ENCODE results near the gene UNC119. TPM values are rescaled to one million over a fixed set of nuclear protein-coding genes. Genes with fewer than 3 reads are reported as not detected.

The UNC119 gene
- total RNA-seq, 1 experiment from 2014 or later, result 13.0 TPM

GRCh38 chr17:28540231-28540630, 12.2 kb downstream of the UNC119 start:
- CTCF ChIA-PET, result interaction anchor here (0.9 kb wide), 1 partner anchor 42 kb away, joined by 3 read pairs; no protein-coding TSS in a partner anchor

GRCh38 chr17:28538296-28538895, 14.0 kb downstream of the UNC119 start:
- Mint-ChIP-seq H3K27me3 (ENCODE audit: unreplicated experiment) (peaks cover 27% of the 10 kb centered on the region), H3K36me3 (ENCODE audit: insufficient read depth, unreplicated experiment) (no peaks in the 10 kb centered on the region), H3K27ac (ENCODE audit: unreplicated experiment) (no peak overlapping the region), H3K4me1 (ENCODE audit: low read depth, unreplicated experiment) (peaks cover 4% of the 10 kb centered on the region), H3K4me3 (ENCODE audit: low read depth, unreplicated experiment) (no peak overlapping the region), H3K9me3 (ENCODE audit: low read depth, unreplicated experiment) (no peaks in the 10 kb centered on the region)
- DNase-seq, result no peak
- TF ChIP-seq, protein P1, sequence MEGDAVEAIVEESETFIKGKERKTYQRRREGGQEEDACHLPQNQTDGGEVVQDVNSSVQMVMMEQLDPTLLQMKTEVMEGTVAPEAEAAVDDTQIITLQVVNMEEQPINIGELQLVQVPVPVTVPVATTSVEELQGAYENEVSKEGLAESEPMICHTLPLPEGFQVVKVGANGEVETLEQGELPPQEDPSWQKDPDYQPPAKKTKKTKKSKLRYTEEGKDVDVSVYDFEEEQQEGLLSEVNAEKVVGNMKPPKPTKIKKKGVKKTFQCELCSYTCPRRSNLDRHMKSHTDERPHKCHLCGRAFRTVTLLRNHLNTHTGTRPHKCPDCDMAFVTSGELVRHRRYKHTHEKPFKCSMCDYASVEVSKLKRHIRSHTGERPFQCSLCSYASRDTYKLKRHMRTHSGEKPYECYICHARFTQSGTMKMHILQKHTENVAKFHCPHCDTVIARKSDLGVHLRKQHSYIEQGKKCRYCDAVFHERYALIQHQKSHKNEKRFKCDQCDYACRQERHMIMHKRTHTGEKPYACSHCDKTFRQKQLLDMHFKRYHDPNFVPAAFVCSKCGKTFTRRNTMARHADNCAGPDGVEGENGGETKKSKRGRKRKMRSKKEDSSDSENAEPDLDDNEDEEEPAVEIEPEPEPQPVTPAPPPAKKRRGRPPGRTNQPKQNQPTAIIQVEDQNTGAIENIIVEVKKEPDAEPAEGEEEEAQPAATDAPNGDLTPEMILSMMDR (IDR thresholded peaks at IDR 0.05; ENCODE audit: unreplicated experiment), result no peak
- CTCF ChIA-PET, result no interaction called here
- intact Hi-C loops (cut with micrococcal nuclease; ENCODE audit: unreplicated experiment), result no loop called here
- no TSS peak for BruUV-seq (replicated peaks)

More at GRCh38 chr17:28540231-28540630, 12.2 kb downstream of the UNC119 start:
- Mint-ChIP-seq H3K36me3 (ENCODE audit: insufficient read depth, unreplicated experiment) (no peaks in the 10 kb centered on the region), H3K4me1 (ENCODE audit: low read depth, unreplicated experiment) (no peaks in the 10 kb centered on the region), H3K27ac (ENCODE audit: unreplicated experiment) (no peak overlapping the region), H3K9me3 (ENCODE audit: low read depth, unreplicated experiment) (no peaks in the 10 kb centered on the region), H3K4me3 (ENCODE audit: low read depth, unreplicated experiment) (no peak overlapping the region), H3K27me3 (ENCODE audit: unreplicated experiment) (peaks cover 28% of the 10 kb centered on the region)
- BruUV-seq (replicated peaks), result no TSS peak
- TF ChIP-seq, protein P1 (IDR thresholded peaks at IDR 0.05; ENCODE audit: unreplicated experiment), result no peak
- DNase-seq, result no peak
- intact Hi-C loops (cut with micrococcal nuclease; ENCODE audit: unreplicated experiment), result loop anchor here (1.0 kb wide), 1 partner anchor 46 kb away; no protein-coding TSS in a partner anchor

- Mint-ChIP-seq H3K4me3 (ENCODE audit: low read depth, unreplicated experiment) (no peak overlapping the region), H3K36me3 (ENCODE audit: insufficient read depth, unreplicated experiment) (no peaks in the 10 kb centered on the region), H3K27me3 (ENCODE audit: unreplicated experiment) (peaks cover 37% of the 10 kb centered on the region), H3K4me1 (ENCODE audit: low read depth, unreplicated experiment) (peaks cover 9% of the 10 kb centered on the region), H3K27ac (ENCODE audit: unreplicated experiment) (no peak overlapping the region), H3K9me3 (ENCODE audit: low read depth, unreplicated experiment) (no peaks in the 10 kb centered on the region)
- intact Hi-C loops (cut with micrococcal nuclease; ENCODE audit: unreplicated experiment), result no loop called here
- no TSS peak for BruUV-seq (replicated peaks)
- TF ChIP-seq, protein P1 (IDR thresholded peaks at IDR 0.05; ENCODE audit: unreplicated experiment), result no peak
- DNase-seq, result no peak
- CTCF ChIA-PET, result interaction anchor here (1.3 kb wide), 1 partner anchor 39 kb away, joined by 3 read pairs; no protein-coding TSS in a partner anchor
Observed at GRCh38 chr17:28537219-28537610, 15.2 kb downstream of the UNC119 start.

DNA sequence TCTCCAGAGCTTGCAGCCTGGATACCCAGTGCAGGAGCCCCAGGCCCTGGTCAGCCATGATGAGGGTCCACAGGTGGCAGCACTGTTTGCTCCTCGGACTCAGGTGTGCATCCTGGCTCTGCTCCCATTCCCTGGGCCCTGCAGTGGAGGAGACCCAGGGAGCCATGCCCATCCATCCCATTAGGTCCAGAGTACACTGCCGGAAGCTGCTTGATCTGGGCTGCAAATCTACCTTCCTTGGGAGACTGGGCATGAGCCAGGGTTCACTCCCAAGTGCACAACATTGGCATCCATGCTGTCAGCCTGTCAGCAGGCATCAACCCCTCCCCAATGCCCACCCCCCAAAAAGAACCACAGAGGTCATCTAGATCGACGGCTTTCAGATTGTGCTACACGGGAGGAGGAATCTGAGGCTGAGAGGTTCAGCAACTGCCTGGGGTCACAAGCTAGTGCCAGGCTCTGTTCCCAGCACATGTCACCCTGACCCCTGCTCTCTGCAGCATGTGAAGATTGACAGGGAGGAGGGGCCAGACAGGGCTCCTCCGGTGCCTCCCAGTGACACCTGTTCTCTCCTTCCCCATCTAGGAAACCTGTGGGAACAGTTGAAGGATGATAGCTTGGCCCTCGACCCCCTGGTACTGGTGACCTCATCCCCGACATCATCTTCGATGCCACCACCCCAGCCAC, 15.7 kb downstream of the UNC119 start:
- H3K4me1 Mint-ChIP-seq (ENCODE audit: low read depth, unreplicated experiment), result peaks cover 9% of the 10 kb centered on the region
- TF ChIP-seq, protein P1 (IDR thresholded peaks at IDR 0.05; ENCODE audit: unreplicated experiment), result no peak
- no peaks in the 10 kb centered on the region for H3K9me3 Mint-ChIP-seq (ENCODE audit: low read depth, unreplicated experiment)
- no peak for DNase-seq
- H3K27me3 Mint-ChIP-seq (ENCODE audit: unreplicated experiment), result peaks cover 43% of the 10 kb centered on the region
- no peak overlapping the region for H3K27ac Mint-ChIP-seq (ENCODE audit: unreplicated experiment)
- H3K36me3 Mint-ChIP-seq (ENCODE audit: insufficient read depth, unreplicated experiment), result no peaks in the 10 kb centered on the region
- intact Hi-C loops (cut with micrococcal nuclease; ENCODE audit: unreplicated experiment), result no loop called here
- CTCF ChIA-PET, result interaction anchor here (1.3 kb wide), 1 partner anchor 39 kb away, joined by 3 read pairs; no protein-coding TSS in a partner anchor
- BruUV-seq (replicated peaks), result no TSS peak
- no peak overlapping the region for H3K4me3 Mint-ChIP-seq (ENCODE audit: low read depth, unreplicated experiment)

Data from Calu3 (cell line).